BLaER1 treated with 17β-estradiol and CSF1 and Interleukin-3, amounts not matched to agents 10 nM and 100 nM (cell line): ENCODE results near the gene TMC1.

Experiments
- H3K27ac ChIP-seq, 11 experiments: shearing (Covaris generic); formaldehyde crosslinking; 2 replicates each; pipeline ENCODE4 v1.8.1; 2022
- H3K27me3 ChIP-seq, 11 experiments: shearing (Covaris generic); formaldehyde crosslinking; 2 replicates each; pipeline ENCODE4 v1.8.1; 2022
- H3K36me3 ChIP-seq, 11 experiments: shearing (Covaris generic); formaldehyde crosslinking; 2 replicates each; pipeline ENCODE4 v1.8.1; 2022
- H3K4me1 ChIP-seq, 10 experiments: shearing (Covaris generic); formaldehyde crosslinking; 2 replicates each; pipeline ENCODE4 v1.8.1; 2022
- H3K4me2 ChIP-seq, 11 experiments: shearing (Covaris generic); formaldehyde crosslinking; 2 replicates each; pipeline ENCODE4 v1.8.1; 2022
- H3K4me3 ChIP-seq, 10 experiments: shearing (Covaris generic); formaldehyde crosslinking; 2 replicates each; pipeline ENCODE4 v1.8.1; 2022
- H3K9ac ChIP-seq, 11 experiments: shearing (Covaris generic); formaldehyde crosslinking; 2 replicates each; pipeline ENCODE4 v1.8.1; 2022
- H3K9me3 ChIP-seq, 11 experiments: shearing (Covaris generic); formaldehyde crosslinking; replicated peaks in 1 of 11; 2 replicates each; pipeline ENCODE4 v1.8.1; 2022
- H4K20me1 ChIP-seq, 11 experiments: shearing (Covaris generic); formaldehyde crosslinking; 2 replicates each; pipeline ENCODE4 v1.8.1; 2022
- Cebpa-rat ChIP-seq, 11 experiments: shearing (Covaris generic); IDR thresholded peaks; 2 replicates each; pipeline ENCODE4 v1.8.1; 2022

Gene TMC1

DNA sequence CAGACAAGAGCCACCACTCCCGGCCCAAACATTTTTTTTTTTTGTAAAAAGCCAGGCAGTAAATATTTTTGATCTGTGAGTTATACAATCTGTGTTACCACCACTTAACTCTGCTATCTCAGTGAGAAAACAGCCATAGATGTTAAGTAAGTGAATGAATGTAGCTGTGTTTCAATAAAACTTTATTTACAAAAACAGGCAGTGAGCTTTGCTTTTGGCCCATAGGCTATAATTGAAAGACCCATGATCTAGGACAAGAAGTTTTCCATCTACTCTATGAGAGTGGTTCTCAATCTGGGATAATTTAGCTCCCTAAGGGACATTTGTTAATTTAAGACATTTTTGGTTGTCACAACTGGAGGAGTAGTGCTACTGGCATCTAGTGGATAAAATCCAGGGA lies 91.0 kb downstream of the TMC1 start:
- H3K4me2 ChIP-seq = no peak overlapping the region
- no peaks in the 10 kb centered on the region for H3K36me3 ChIP-seq
- H4K20me1 ChIP-seq = no peaks in the 10 kb centered on the region; a peak in 1 of 22 replicates
- no peak overlapping the region for H3K27ac ChIP-seq
- H3K27me3 ChIP-seq = no peaks in the 10 kb centered on the region
- no peak for TF ChIP-seq Cebpa-rat (IDR thresholded peaks at IDR 0.05)
- H3K9ac ChIP-seq = no peak overlapping the region
- no peaks in the 10 kb centered on the region for H3K4me1 ChIP-seq
- no peak overlapping the region for H3K4me3 ChIP-seq
- H3K9me3 ChIP-seq = no peaks in the 10 kb centered on the region

DNA sequence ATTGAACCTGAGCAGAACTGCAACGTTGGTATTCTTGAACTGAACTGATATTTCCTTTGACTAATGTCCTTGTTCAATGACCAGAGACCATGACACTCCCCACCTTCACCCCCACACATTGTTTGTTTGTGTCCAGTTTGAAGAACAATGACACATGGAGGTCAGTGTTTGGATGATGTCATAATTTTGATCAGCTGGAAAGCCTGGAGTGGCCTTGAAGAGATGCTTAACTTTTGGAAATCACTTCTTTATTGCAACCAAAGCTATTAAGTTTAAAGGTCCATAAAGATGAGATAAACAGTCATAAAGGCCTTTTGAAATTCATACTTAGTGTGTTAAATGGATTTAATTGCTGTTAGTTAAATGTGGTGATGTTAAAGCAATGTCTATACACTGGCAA lies 92.7 kb downstream of the TMC1 start:
- Histone ChIP-seq H3K36me3 (no peaks in the 10 kb centered on the region), H3K4me3 (no peak overlapping the region), H3K9me3 (no peaks in the 10 kb centered on the region), H3K9ac (no peak overlapping the region), H3K4me1 (no peaks in the 10 kb centered on the region), H4K20me1 (no peaks in the 10 kb centered on the region; a peak in 1 of 22 replicates), H3K4me2 (no peak overlapping the region), H3K27ac (no peak overlapping the region), H3K27me3 (no peaks in the 10 kb centered on the region)
- no peak for TF ChIP-seq Cebpa-rat (IDR thresholded peaks at IDR 0.05)

DNA sequence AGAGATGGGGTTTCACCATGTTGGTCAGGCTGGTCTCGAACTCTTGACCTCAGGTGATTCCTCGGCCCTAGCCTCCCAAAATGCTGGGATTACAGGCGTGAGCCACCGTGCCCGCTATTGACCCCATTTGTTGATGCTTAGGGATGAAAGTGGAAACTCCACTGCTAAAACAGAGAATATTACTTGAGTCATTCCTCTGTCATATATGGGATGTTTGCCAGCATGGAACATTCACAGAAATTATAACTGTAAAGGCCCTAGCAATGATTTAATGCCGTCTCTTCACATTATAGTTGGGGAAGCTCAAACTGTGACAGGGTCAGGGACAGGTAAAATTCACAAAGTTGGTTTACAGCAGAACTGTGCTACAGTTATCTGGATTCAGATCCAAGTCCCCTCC lies 94.5 kb downstream of the TMC1 start:
- Histone ChIP-seq H4K20me1 (no peaks in the 10 kb centered on the region; a peak in 1 of 22 replicates), H3K4me1 (no peaks in the 10 kb centered on the region), H3K27me3 (no peaks in the 10 kb centered on the region), H3K4me2 (no peak overlapping the region), H3K9me3 (no peaks in the 10 kb centered on the region), H3K4me3 (no peak overlapping the region), H3K36me3 (no peaks in the 10 kb centered on the region), H3K9ac (no peak overlapping the region), H3K27ac (no peak overlapping the region)
- TF ChIP-seq Cebpa-rat (IDR thresholded peaks at IDR 0.05) = no peak

DNA sequence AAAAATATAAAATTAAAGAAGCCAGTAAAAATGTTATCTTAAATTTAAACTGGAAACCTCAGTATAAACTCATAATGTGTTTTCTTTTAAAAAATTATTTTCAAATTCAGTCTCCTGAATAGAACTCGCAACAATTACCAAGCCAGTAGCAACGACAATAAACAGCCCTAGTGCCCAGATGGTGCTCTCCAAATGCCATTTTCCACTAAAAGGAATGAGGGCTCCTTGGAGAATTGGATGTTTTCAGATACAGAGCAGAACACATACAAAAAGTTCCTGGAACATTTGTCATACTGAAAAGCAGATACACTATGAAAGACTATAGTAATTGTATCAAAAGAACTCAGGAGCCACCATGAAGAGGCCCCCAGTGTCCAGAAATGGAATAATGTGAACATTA lies 97.4 kb downstream of the TMC1 start:
- Histone ChIP-seq H4K20me1 (no peaks in the 10 kb centered on the region; a peak in 1 of 22 replicates), H3K9me3 (no peaks in the 10 kb centered on the region), H3K4me2 (no peak overlapping the region), H3K4me3 (no peak overlapping the region), H3K27me3 (no peaks in the 10 kb centered on the region), H3K27ac (no peak overlapping the region), H3K9ac (no peak overlapping the region), H3K36me3 (no peaks in the 10 kb centered on the region), H3K4me1 (no peaks in the 10 kb centered on the region)
- no peak for TF ChIP-seq Cebpa-rat (IDR thresholded peaks at IDR 0.05)

DNA sequence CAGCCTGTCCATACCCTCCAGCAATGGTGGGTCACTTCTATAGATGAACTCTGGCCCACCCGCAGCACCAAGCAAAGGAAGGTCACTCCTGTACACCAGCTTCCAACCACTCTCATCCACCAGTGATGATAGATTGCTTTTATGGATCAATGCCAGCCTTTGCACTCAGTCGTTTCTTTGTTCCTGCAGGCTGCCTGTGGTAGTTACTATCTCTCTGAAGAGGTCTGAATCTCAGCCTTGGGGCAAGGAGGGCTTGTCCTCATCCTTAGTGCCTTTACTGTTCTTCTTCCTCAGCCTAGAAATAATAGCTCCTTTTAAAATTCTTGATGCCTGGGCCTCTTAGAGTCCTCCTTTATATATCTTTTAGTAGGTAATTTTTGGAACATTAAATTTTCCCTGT lies 100.8 kb downstream of the TMC1 start:
- no peak overlapping the region for H3K27ac ChIP-seq
- no peaks in the 10 kb centered on the region for H3K27me3 ChIP-seq
- no peak overlapping the region for H3K9ac ChIP-seq
- H4K20me1 ChIP-seq = no peaks in the 10 kb centered on the region
- no peaks in the 10 kb centered on the region for H3K36me3 ChIP-seq
- TF ChIP-seq Cebpa-rat (IDR thresholded peaks at IDR 0.05) = no peak
- no peaks in the 10 kb centered on the region for H3K4me1 ChIP-seq
- H3K4me2 ChIP-seq = no peak overlapping the region
- H3K9me3 ChIP-seq = no peaks in the 10 kb centered on the region
- no peak overlapping the region for H3K4me3 ChIP-seq

DNA sequence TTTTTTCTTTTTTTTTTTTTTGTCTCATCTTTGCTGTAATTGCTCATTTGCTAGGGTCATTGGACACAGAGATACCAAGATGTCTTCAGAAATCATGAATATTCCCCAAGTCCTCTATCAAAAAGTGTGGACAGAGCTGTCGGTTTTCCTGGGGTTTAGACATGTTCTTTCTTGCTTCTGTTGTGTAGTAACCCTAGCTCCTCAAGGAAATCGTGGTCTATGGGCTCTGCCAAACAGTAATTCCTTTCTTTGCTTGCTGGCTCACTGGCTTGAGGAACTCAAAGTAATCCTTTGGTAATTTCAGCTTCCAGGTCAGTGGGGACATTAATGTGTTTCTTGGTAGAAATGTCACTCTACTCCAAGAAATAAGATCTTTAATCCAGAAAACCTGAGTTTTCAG lies 101.7 kb downstream of the TMC1 start:
- Histone ChIP-seq H3K4me2 (no peak overlapping the region), H4K20me1 (no peaks in the 10 kb centered on the region), H3K9me3 (no peaks in the 10 kb centered on the region), H3K36me3 (no peaks in the 10 kb centered on the region), H3K27me3 (no peaks in the 10 kb centered on the region), H3K9ac (no peak overlapping the region), H3K27ac (no peak overlapping the region), H3K4me3 (no peak overlapping the region), H3K4me1 (no peaks in the 10 kb centered on the region)
- no peak for TF ChIP-seq Cebpa-rat (IDR thresholded peaks at IDR 0.05)

DNA sequence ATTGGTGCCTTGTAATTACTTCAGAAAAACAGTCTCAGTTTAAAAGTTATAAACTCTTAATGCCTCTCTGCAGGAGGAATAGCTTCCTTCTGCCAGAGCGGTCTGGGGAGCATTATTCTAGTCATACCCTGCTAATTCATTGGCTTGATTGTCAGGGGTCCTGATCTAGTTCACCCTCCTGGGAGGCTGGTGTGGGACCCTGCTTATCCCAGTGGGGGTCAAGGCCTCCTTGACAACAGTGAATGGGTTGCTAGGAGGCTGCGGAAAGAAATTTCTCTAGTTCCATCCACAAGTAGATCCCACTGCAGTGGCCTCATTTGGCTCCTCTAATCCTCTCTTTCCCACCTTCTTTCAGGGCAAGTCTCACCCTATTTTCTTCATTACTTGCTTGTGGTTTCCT lies 105.7 kb downstream of the TMC1 start:
- H3K36me3 ChIP-seq = no peaks in the 10 kb centered on the region
- H3K27me3 ChIP-seq = no peaks in the 10 kb centered on the region
- H3K9me3 ChIP-seq = peaks cover 0 to 8% (median 0%) of the 10 kb centered on the region in 11 experiments; a peak in 6 of 22 replicates
- H3K9ac ChIP-seq = no peak overlapping the region
- H3K4me2 ChIP-seq = no peak overlapping the region
- no peaks in the 10 kb centered on the region for H4K20me1 ChIP-seq
- H3K4me3 ChIP-seq = no peak overlapping the region
- H3K27ac ChIP-seq = no peak overlapping the region
- H3K4me1 ChIP-seq = no peaks in the 10 kb centered on the region
- TF ChIP-seq Cebpa-rat (IDR thresholded peaks at IDR 0.05) = no peak

DNA sequence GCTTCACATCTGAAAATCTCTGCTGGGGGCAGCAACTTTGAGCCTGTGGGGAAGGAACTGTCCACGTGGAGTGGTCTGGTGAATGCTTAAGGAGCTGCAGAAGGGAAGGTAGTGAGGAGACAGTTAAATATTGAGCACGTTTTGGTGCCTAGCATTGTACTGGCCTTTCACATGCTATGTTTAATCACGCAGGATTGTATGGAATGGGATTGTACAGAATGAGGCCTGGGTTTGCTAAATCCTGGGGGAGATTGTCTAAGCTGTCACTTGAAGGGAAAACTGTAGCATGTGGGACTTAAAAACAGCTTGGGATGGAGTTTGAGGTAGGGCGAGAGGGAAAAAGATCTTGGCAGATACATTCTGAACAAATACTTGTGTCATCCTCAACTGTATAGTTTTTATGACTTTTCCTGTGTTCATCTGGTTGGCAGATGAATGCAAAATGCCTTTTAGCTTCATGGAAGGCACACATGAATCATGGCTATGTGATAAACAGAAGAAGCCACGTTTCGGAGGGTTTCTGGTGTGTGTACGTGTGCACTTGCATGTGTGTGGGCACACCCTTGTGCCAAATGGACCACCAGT lies 106.6 kb downstream of the TMC1 start:
- H3K27ac ChIP-seq = no peak overlapping the region
- H3K9ac ChIP-seq = no peak overlapping the region
- no peaks in the 10 kb centered on the region for H3K4me1 ChIP-seq
- no peaks in the 10 kb centered on the region for H4K20me1 ChIP-seq
- H3K4me3 ChIP-seq = no peak overlapping the region
- no peaks in the 10 kb centered on the region for H3K27me3 ChIP-seq
- no peaks in the 10 kb centered on the region for H3K36me3 ChIP-seq
- peaks cover 0 to 17% (median under 1%) of the 10 kb centered on the region in 11 experiments; a peak in 13 of 22 replicates for H3K9me3 ChIP-seq
- no peak for TF ChIP-seq Cebpa-rat (IDR thresholded peaks at IDR 0.05)
- no peak overlapping the region for H3K4me2 ChIP-seq

DNA sequence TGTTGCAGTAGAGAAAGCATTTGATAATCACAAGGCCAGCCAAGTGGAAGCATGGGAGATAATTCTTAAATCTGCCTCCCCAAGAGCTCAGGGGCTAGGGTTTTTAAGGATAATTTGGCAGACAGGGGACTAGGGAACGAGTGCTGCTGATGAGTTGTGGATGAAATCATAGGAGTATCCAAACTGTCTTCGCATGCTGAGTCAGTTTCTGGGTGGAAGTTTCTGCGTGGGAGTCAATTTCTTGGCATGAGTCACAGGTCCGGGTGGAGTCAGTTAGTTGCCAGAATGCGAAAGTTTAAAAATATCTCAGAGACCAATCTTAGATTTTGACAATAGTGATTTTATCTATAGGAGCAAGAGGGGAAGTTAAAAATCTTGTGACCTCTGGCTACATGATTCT lies 112.6 kb downstream of the TMC1 start:
- Histone ChIP-seq H3K36me3 (no peaks in the 10 kb centered on the region), H3K9ac (no peak overlapping the region), H3K4me2 (peak overlapping the region in 1 of 11 experiments; percentile 31; a peak in 1 of 22 replicates), H3K4me3 (no peak overlapping the region), H3K9me3 (peaks cover 17 to 39% (median 20%) of the 10 kb centered on the region in 11 experiments), H4K20me1 (no peaks in the 10 kb centered on the region), H3K27me3 (no peaks in the 10 kb centered on the region), H3K27ac (peak overlapping the region in 1 of 11 experiments; percentile 44; a peak in 2 of 22 replicates), H3K4me1 (peaks cover 0 to 16% (median 0%) of the 10 kb centered on the region in 10 experiments; a peak in 5 of 20 replicates)
- no peak for TF ChIP-seq Cebpa-rat (IDR thresholded peaks at IDR 0.05)

DNA sequence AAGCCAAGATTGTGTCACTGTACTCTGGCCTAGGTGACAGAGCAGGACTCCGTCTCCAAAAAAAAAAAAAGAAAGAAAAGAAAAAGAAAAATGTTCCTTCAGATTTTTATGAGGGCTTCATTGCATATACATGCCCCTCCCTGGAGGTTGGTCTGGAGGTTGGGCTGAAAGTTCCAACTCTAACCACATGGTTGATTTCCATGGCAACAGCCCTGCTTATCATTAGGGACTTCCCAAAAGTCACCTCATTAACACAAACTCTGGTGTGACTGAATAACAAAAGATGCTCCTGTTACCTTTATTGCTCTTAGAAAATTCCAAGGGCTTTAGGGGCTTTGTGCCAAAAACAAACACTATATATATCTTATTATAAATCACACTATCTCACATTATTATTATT lies 113.8 kb downstream of the TMC1 start:
- no peaks in the 10 kb centered on the region for H3K36me3 ChIP-seq
- no peak for TF ChIP-seq Cebpa-rat (IDR thresholded peaks at IDR 0.05)
- H4K20me1 ChIP-seq = no peaks in the 10 kb centered on the region
- H3K4me1 ChIP-seq = peaks cover 0 to 16% (median 0%) of the 10 kb centered on the region in 10 experiments; a peak in 5 of 20 replicates
- no peak overlapping the region for H3K4me3 ChIP-seq
- H3K9ac ChIP-seq = no peak overlapping the region
- no peak overlapping the region for H3K4me2 ChIP-seq
- no peaks in the 10 kb centered on the region for H3K27me3 ChIP-seq
- 0 out of 22 replicates have a peak overlapping the region, but pooled peaks of 1 of the 11 experiments have one; percentile 44 for H3K27ac ChIP-seq
- peaks cover 17 to 39% (median 20%) of the 10 kb centered on the region in 11 experiments for H3K9me3 ChIP-seq
